HCT116 (cell line): ENCODE results near the gene RNF212.

ENCODE experiments used
- MAX ChIP-seq: IDR thresholded peaks from 2 replicates; pipeline ENCODE4 v1.6.1; 2012
- POLR2AphosphoS5 ChIP-seq: IDR thresholded peaks from 2 replicates; pipeline ENCODE4 v1.6.1; 2011; ENCODE audit warnings: mild to moderate bottlenecking, low read depth, low read length, moderate library complexity
- REST ChIP-seq: IDR thresholded peaks from 2 replicates; pipeline ENCODE4 v1.6.1; 2012; ENCODE audit warnings: low read depth
- SIN3A ChIP-seq: IDR thresholded peaks from 2 replicates; pipeline ENCODE4 v1.6.1; 2012; ENCODE audit warnings: low read depth

- TF ChIP-seq POLR2AphosphoS5 (no peak), SIN3A (no peak), REST (no peak), MAX (no peak)
Measured at GRCh38 chr4:1023895-1024740, 89.2 kb downstream of the RNF212 start.
